PC-3 (cell line): Measurements from ENCODE around the gene POLE4. TPM values are rescaled to one million over a fixed set of nuclear protein-coding genes. Genes with fewer than 3 reads are reported as not detected.
A peak's percentile ranks its signal among the peaks of the same experiment; 100 is the strongest.

ENCODE experiments used
- ATAC-seq: fragments of 200-7000 bp; cut with Tn5 transposase; 2 replicates; pipeline ENCODE4 v1.9.1; 2020; ENCODE audit warnings: mild to moderate bottlenecking, moderate library complexity
- Bru-seq: library from RNA; stranded (reverse); fragments of 400-500 nt; gene quantifications from one replicate; lab custom pipeline; 2021; lab: Mats Ljungman, UMichigan
- BruChase-seq, 2 experiments: library from RNA; stranded (reverse); fragments of 400-500 nt; gene quantifications; one replicate each; lab custom pipeline; 2021; lab: Mats Ljungman, UMichigan
- BruUV-seq: library from RNA; stranded (reverse); fragments of 400-500 nt; replicated peaks from 2 replicates; lab custom pipeline; 2021; lab: Mats Ljungman, UMichigan
- CTCF ChIA-PET: fragments of 300-600 bp; sonication (Branson Sonifier 250); formaldehyde crosslinking; loops from one replicate; lab custom pipeline; 2022; ENCODE audit warnings: antibody characterized with exemption; lab: Charles Lee
- POLR2A ChIA-PET: fragments of 300-600 bp; sonication (Branson Sonifier 250); formaldehyde crosslinking; loops from one replicate; lab custom pipeline; 2022; ENCODE audit warnings: antibody characterized with exemption; ENCODE audit not compliant: unreplicated experiment; lab: Charles Lee
- DNase-seq: peaks from one replicate; pipeline ENCODE4 v3.0.0-alpha.2; 2015
- H2AFZ ChIP-seq: fragments of 300-600 bp; sonication (generic); 2 replicates; pipeline ENCODE4 v1.6.0; 2016; ENCODE audit warnings: antibody characterized with exemption, low read length
- H3F3A ChIP-seq: fragments of 300-600 bp; sonication (generic); one replicate; pipeline ENCODE4 v1.6.0; 2017; ENCODE audit warnings: antibody characterized with exemption, low read length, control low read depth, mild to moderate bottlenecking; ENCODE audit not compliant: unreplicated experiment
- H3K27ac ChIP-seq: fragments of 300-600 bp; sonication (generic); 2 replicates; pipeline ENCODE4 v1.5.1; 2016; ENCODE audit warnings: mild to moderate bottlenecking, low read length
- H3K27me3 ChIP-seq: fragments of 300-600 bp; sonication (generic); 2 replicates; pipeline ENCODE4 v1.6.1; 2016; ENCODE audit warnings: low read length, mixed read lengths
- H3K36me3 ChIP-seq: fragments of 300-600 bp; sonication (generic); 2 replicates; pipeline ENCODE4 v1.6.1; 2016; ENCODE audit warnings: low read depth, mixed run types, low read length, mixed read lengths
- H3K4me1 ChIP-seq: fragments of 300-600 bp; sonication (generic); 2 replicates; pipeline ENCODE4 v1.5.1; 2016; ENCODE audit warnings: low read length; ENCODE audit not compliant: insufficient read depth
- H3K4me2 ChIP-seq: fragments of 300-600 bp; sonication (generic); 2 replicates; pipeline ENCODE4 v1.6.0; 2016; ENCODE audit warnings: low read length
- H3K4me3 ChIP-seq: fragments of 300-600 bp; sonication (generic); 2 replicates; pipeline ENCODE4 v1.5.1; 2016; ENCODE audit warnings: mild to moderate bottlenecking, low read length, mixed read lengths
- H3K79me2 ChIP-seq: fragments of 300-600 bp; sonication (generic); 2 replicates; pipeline ENCODE4 v1.6.1; 2017; ENCODE audit warnings: low read length, mixed read lengths
- H3K9ac ChIP-seq: fragments of 300-600 bp; sonication (generic); 2 replicates; pipeline ENCODE4 v1.6.0; 2016; ENCODE audit warnings: mild to moderate bottlenecking, low read length
- H3K9me2 ChIP-seq: fragments of 300-600 bp; sonication (generic); replicated peaks from 2 replicates; pipeline ENCODE4 v1.6.1; 2016; ENCODE audit warnings: mixed run types, low read length, mixed read lengths
- H3K9me3 ChIP-seq: fragments of 300-600 bp; sonication (generic); 2 replicates; pipeline ENCODE4 v1.6.1; 2016; ENCODE audit warnings: low read length, mixed read lengths
- H4K20me1 ChIP-seq: fragments of 300-600 bp; sonication (generic); 2 replicates; pipeline ENCODE4 v1.6.1; 2016; ENCODE audit warnings: low read length, mixed read lengths
- CTCF ChIP-seq: fragments of 300-600 bp; sonication (generic); conservative IDR thresholded peaks from 2 replicates; pipeline ENCODE4 v1.5.1; 2017; ENCODE audit warnings: antibody characterized with exemption, low read depth, mild to moderate bottlenecking, low read length
- EZH2 ChIP-seq: fragments of 300-600 bp; sonication (generic); IDR thresholded peaks from one replicate; pipeline ENCODE4 v1.6.1; 2017; ENCODE audit warnings: antibody characterized with exemption, mild to moderate bottlenecking, low read length; ENCODE audit not compliant: unreplicated experiment
- EZH2phosphoT487 ChIP-seq: fragments of 300-600 bp; sonication (generic); IDR thresholded peaks from 2 replicates; pipeline ENCODE4 v1.6.1; 2018; ENCODE audit warnings: mild to moderate bottlenecking, antibody characterized with exemption, low read length, borderline replicate concordance
- intact Hi-C: fragments of 100-400 bp; cut with micrococcal nuclease; formaldehyde crosslinking; loops from 2 replicates; pipeline ENCODE4 v1.9.0; 2023
- long read RNA-seq: library from polyadenylated mRNA; unstranded; transcript quantifications from one replicate; pipeline ENCODE4 v2.0.0, GENCODE V29; 2021; ENCODE audit not compliant: unreplicated experiment
- total RNA-seq: library from RNA; depleted of rRNA; stranded (reverse); fragments of >200 nt; gene quantifications from 2 replicates; pipeline ENCODE4 v1.2.3, GENCODE V29; 2014; rRNA removed

Gene POLE4
- total RNA-seq, result 121 and 132 TPM in 2 replicates
- percentile 75 among the genes with signal in this experiment for Bru-seq, nascent RNA
- BruChase-seq, experiment 1, labeled RNA remaining after a 6-hour chase, result percentile 70 among the genes with signal in this experiment
- percentile 75 among the genes with signal in this experiment for BruChase-seq, experiment 2, labeled RNA remaining after a 2-hour chase
- long read RNA-seq, transcript POLE4-205 (4 exons, 1,248 nt), result major isoform, 23 of 43 reads
- long read RNA-seq, partial matches to known transcripts, result 15 of 43 reads
- long read RNA-seq, other reads (novel, unspliced or antisense), result 2 of 43 reads

GRCh38 chr2:74958274-74959105, at the start of gene POLE4:
Gene POLE4, plus strand, starts transcription at chr2:74958643. Its CDS starts 37 bp downstream, at chr2:74958680.
- peak within 1 kb of the TSS; percentile 83 for H3K4me3 ChIP-seq
- BruUV-seq, result no TSS peak
- H3K79me2 ChIP-seq, result peaks cover 7% of the 10 kb centered on the region; the same call in 1 of the 2 replicates
- peak; percentile 86 for DNase-seq
- no peaks in the 10 kb centered on the region for H3K9me3 ChIP-seq
- H2AFZ ChIP-seq, result peak within 1 kb of the TSS; percentile 97
- peak within 1 kb of the TSS; percentile 69 for H3K27ac ChIP-seq
- ChIA-PET POLR2A (no interaction called here), CTCF (no interaction called here)
- peak within 1 kb of the TSS; percentile 89 for H3K4me2 ChIP-seq
- peak within 1 kb of the TSS; percentile 87 for H3K9ac ChIP-seq
- ATAC-seq, result peak; percentile 96
- intact Hi-C loops, result no loop called here
- peaks cover 7% of the 10 kb centered on the region for H3K36me3 ChIP-seq
- H3K9me2 ChIP-seq, result no peaks in the 10 kb centered on the region
- no peaks in the 10 kb centered on the region for H4K20me1 ChIP-seq
- TF ChIP-seq EZH2phosphoT487 (no peak), CTCF (no peak), EZH2 (no peak)
- H3K27me3 ChIP-seq, result no peaks in the 10 kb centered on the region
- no peaks in the 10 kb centered on the region for H3F3A ChIP-seq
- peaks cover 10% of the 10 kb centered on the region for H3K4me1 ChIP-seq

DNA sequence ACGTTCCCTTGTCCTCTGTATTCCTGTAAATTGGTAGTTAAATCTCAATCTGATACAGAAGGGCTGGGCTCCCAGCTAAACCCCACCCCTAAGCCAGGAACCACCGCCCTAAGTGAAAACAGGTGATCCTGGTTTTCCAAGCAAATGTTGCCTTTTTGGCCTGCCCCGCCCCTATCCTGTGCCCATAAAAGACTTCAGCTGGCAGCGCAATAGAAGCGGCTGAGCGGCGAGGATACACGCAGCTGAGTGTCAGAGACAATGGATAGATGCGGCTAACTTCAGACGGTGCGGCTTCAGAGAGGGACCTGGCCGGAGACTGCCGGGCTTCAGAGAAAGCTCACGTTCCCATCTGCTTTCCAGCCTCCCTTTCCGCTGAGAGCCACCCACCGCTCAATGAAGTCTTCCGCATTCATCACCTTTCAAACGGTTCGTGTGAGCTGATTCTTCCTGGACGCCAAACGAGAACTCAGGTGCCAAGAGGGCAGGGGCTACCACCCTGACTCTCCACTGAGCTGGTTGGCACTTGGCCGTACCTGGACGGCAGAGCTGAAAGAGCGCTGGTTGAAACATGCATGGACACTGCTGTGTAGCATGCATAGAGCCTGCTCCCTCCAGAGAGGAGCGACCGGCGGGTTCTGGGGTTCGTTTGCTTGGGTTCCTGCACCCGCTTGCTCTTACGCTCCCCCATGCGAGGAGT, 49.5 kb upstream of the POLE4 start:
- no peaks in the 10 kb centered on the region for H3F3A ChIP-seq
- DNase-seq, result peak; percentile 32
- ChIA-PET CTCF (no interaction called here), POLR2A (no interaction called here)
- H3K36me3 ChIP-seq, result no peaks in the 10 kb centered on the region
- H3K27ac ChIP-seq, result no peak overlapping the region
- no peaks in the 10 kb centered on the region for H3K79me2 ChIP-seq
- H3K4me3 ChIP-seq, result no peak overlapping the region
- BruUV-seq, result TSS peak; percentile 64
- intact Hi-C loops, result no loop called here
- H2AFZ ChIP-seq, result peak overlapping the region; percentile 67
- no peaks in the 10 kb centered on the region for H4K20me1 ChIP-seq
- no peaks in the 10 kb centered on the region for H3K9me3 ChIP-seq
- TF ChIP-seq EZH2, result no peak
- no peak for TF ChIP-seq CTCF
- no peak for TF ChIP-seq EZH2phosphoT487
- peak; percentile 90 for ATAC-seq
- peak overlapping the region; percentile 49 for H3K4me2 ChIP-seq
- H3K9me2 ChIP-seq, result no peaks in the 10 kb centered on the region
- H3K9ac ChIP-seq, result no peak overlapping the region
- no peaks in the 10 kb centered on the region for H3K4me1 ChIP-seq
- no peaks in the 10 kb centered on the region for H3K27me3 ChIP-seq
